Bronchial epithelial cell (primary cell): ENCODE measurements around the gene SRSF12. TPM values are rescaled to one million over a fixed set of nuclear protein-coding genes. Genes with fewer than 3 reads are reported as not detected.

Experiments used
- DNase-seq: peaks from one replicate; pipeline ENCODE4 v3.0.0-alpha.2; 2010; ENCODE audit warnings: low read depth
- FAIRE-seq: peaks from 2 replicates; lab custom pipeline; 2011; peaks lifted over from hg19 to GRCh38; lab: Jason Lieb, UNC
- H3K27me3 ChIP-seq: 2 replicates; pipeline ENCODE4 v1.5.1; 2011; ENCODE audit warnings: low read length; ENCODE audit not compliant: control insufficient read depth, insufficient read depth
- H3K36me3 ChIP-seq: 2 replicates; pipeline ENCODE4 v1.5.1; 2011; ENCODE audit warnings: low read length; ENCODE audit not compliant: control insufficient read depth, insufficient read depth
- H3K4me3 ChIP-seq: 2 replicates; pipeline ENCODE4 v1.5.1; 2011; ENCODE audit warnings: mild to moderate bottlenecking, low read depth, low read length, control low read depth
- total RNA-seq: library from RNA; depleted of rRNA; stranded (reverse); fragments of >200 nt; gene quantifications from 2 replicates; pipeline ENCODE4 v1.2.1, GENCODE V29; 2014
- TF ChIP-seq, protein P1 (sequence below): IDR thresholded peaks from 2 replicates; pipeline ENCODE4 v1.5.1; 2011; ENCODE audit warnings: mild to moderate bottlenecking, moderate library complexity, low read length, control low read depth, inconsistent platforms; ENCODE audit not compliant: insufficient read depth, severe bottlenecking

The SRSF12 gene
- total RNA-seq, 1 donor from 2014 or later = under 0.01 TPM

- Histone ChIP-seq H3K27me3 (no peaks in the 10 kb centered on the region), H3K36me3 (no peaks in the 10 kb centered on the region), H3K4me3 (no peak overlapping the region)
- no peak for FAIRE-seq
- TF ChIP-seq, protein P1, sequence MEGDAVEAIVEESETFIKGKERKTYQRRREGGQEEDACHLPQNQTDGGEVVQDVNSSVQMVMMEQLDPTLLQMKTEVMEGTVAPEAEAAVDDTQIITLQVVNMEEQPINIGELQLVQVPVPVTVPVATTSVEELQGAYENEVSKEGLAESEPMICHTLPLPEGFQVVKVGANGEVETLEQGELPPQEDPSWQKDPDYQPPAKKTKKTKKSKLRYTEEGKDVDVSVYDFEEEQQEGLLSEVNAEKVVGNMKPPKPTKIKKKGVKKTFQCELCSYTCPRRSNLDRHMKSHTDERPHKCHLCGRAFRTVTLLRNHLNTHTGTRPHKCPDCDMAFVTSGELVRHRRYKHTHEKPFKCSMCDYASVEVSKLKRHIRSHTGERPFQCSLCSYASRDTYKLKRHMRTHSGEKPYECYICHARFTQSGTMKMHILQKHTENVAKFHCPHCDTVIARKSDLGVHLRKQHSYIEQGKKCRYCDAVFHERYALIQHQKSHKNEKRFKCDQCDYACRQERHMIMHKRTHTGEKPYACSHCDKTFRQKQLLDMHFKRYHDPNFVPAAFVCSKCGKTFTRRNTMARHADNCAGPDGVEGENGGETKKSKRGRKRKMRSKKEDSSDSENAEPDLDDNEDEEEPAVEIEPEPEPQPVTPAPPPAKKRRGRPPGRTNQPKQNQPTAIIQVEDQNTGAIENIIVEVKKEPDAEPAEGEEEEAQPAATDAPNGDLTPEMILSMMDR = no peak
- DNase-seq = no peak
Observed at GRCh38 chr6:89073840-89074239, 44.0 kb downstream of the SRSF12 start.

GRCh38 chr6:89073014-89073620 is 44.8 kb downstream of the SRSF12 start:
- TF ChIP-seq, protein P1 = no peak
- H3K36me3 ChIP-seq = no peaks in the 10 kb centered on the region
- DNase-seq (no peak), FAIRE-seq (no peak)
- H3K4me3 ChIP-seq = no peak overlapping the region
- no peaks in the 10 kb centered on the region for H3K27me3 ChIP-seq

DNA sequence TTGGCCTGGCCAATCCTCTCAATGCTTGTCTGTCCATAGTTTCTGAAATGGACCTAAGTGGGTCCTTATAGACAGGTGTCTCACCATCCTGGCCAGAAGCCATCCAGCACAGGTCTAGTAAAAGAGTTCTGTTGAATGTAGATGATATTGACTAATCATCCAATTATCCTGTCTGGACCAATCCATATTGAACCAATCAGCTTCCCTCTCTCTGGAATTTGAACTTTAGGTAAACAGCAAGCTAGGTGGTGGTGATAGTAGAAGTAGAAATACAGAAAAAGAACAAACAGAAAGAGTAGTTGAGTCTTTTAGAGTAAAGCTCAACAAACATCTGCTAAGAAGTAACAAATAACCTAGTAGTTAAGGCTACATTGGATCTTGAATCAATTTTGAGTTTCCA is 46.8 kb downstream of the SRSF12 start:
- no peak for DNase-seq
- FAIRE-seq = no peak
- TF ChIP-seq, protein P1 = no peak
- Histone ChIP-seq H3K36me3 (no peaks in the 10 kb centered on the region), H3K27me3 (no peaks in the 10 kb centered on the region), H3K4me3 (no peak overlapping the region)

GRCh38 chr6:89069536-89070163 is 48.2 kb downstream of the SRSF12 start:
- no peak overlapping the region for H3K4me3 ChIP-seq
- DNase-seq = no peak
- TF ChIP-seq, protein P1 = no peak
- no peaks in the 10 kb centered on the region for H3K27me3 ChIP-seq
- no peak for FAIRE-seq
- no peaks in the 10 kb centered on the region for H3K36me3 ChIP-seq

DNA sequence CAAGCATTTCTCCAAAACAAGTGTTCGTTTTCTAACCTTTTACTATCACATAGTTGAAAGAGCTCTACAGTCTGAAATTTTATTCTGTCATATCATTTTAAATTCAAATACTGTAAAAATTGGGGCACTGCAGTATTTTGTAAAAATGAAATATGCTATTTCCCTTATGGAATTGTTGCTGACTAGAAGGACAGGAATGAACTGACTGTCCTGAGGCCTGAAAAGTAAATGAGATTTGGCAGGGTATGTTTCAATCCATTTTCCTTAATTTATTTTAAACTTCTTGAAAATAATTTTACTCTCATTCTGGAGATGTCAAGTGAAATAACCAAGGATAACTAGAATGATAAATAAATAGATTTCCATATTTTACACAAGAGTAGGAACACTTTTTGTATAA is 49.2 kb downstream of the SRSF12 start:
- DNase-seq (no peak), FAIRE-seq (no peak)
- Histone ChIP-seq H3K4me3 (no peak overlapping the region), H3K36me3 (no peaks in the 10 kb centered on the region), H3K27me3 (no peaks in the 10 kb centered on the region)
- TF ChIP-seq, protein P1 = no peak
